Measurements from ENCODE around the gene IL3. TPM values are rescaled to one million over a fixed set of nuclear protein-coding genes. Genes with fewer than 3 reads are reported as not detected.

Gene IL3
- total RNA-seq: 140 and 142 TPM in 2 replicates

- no peaks in the 10 kb centered on the region for H3K27me3 Mint-ChIP-seq (ENCODE audit: low read depth)
- intact Hi-C loops (cut with micrococcal nuclease): loop anchor here (5.0 to 10.0 kb wide), 2 partner anchors 266 to 313 kb away; partner anchors contain the start of gene FNIP1
- peak within 1 kb of the TSS; percentile 23 for H3K4me3 Mint-ChIP-seq (ENCODE audit: low read depth)
- peaks cover 65% of the 10 kb centered on the region for H3K4me1 Mint-ChIP-seq (ENCODE audit: low read depth)
- H3K9me3 Mint-ChIP-seq: no peaks in the 10 kb centered on the region
- DNase-seq (ENCODE audit: low spot score): no peak
- H3K27ac Mint-ChIP-seq: peak within 1 kb of the TSS; percentile 73
- no peaks in the 10 kb centered on the region for H3K36me3 Mint-ChIP-seq (ENCODE audit: low read depth)
These were observed at the start of gene IL3 for GRCh38 chr5:132060501-132061161. TSS of gene IL3 (plus strand) at chr5:132060655. CDS start at chr5:132060707, 52 bp downstream.

GRCh38 chr5:132010989-132011621, 49.4 kb upstream of the IL3 start:
- H3K4me3 Mint-ChIP-seq (ENCODE audit: low read depth): peak overlapping the region; percentile 77
- DNase-seq (ENCODE audit: low spot score): no peak
- peaks cover 57% of the 10 kb centered on the region for H3K27me3 Mint-ChIP-seq (ENCODE audit: low read depth)
- H3K4me1 Mint-ChIP-seq (ENCODE audit: low read depth): peaks cover 37% of the 10 kb centered on the region
- peaks cover 3% of the 10 kb centered on the region for H3K36me3 Mint-ChIP-seq (ENCODE audit: low read depth)
- no peaks in the 10 kb centered on the region for H3K9me3 Mint-ChIP-seq
- intact Hi-C loops (cut with micrococcal nuclease): loop anchor here (1.0 to 10.0 kb wide), 2 partner anchors 9 to 756 kb away; no protein-coding TSS in a partner anchor
- no peak overlapping the region for H3K27ac Mint-ChIP-seq

GRCh38 chr5:132011622-132012343, 48.7 kb upstream of the IL3 start, which contains the start of gene ACSL6:
TSS of gene ACSL6 (minus strand) at chr5:132011658. CDS start at chr5:132011553, 105 bp downstream.
- no peak within 1 kb of the TSS for H3K27ac Mint-ChIP-seq
- peaks cover 63% of the 10 kb centered on the region for H3K27me3 Mint-ChIP-seq (ENCODE audit: low read depth)
- peaks cover 3% of the 10 kb centered on the region for H3K36me3 Mint-ChIP-seq (ENCODE audit: low read depth)
- peak; percentile 33 for DNase-seq (ENCODE audit: low spot score)
- H3K4me1 Mint-ChIP-seq (ENCODE audit: low read depth): peaks cover 43% of the 10 kb centered on the region
- intact Hi-C loops (cut with micrococcal nuclease): loop anchor here (1.0 to 10.0 kb wide), 2 partner anchors 9 to 757 kb away; no protein-coding TSS in a partner anchor
- peak within 1 kb of the TSS; percentile 77 for H3K4me3 Mint-ChIP-seq (ENCODE audit: low read depth)
- H3K9me3 Mint-ChIP-seq: no peaks in the 10 kb centered on the region

- Mint-ChIP-seq H3K36me3 (ENCODE audit: low read depth) (peaks cover 3% of the 10 kb centered on the region), H3K4me3 (ENCODE audit: low read depth) (peak overlapping the region; percentile 59), H3K27ac (no peak overlapping the region), H3K9me3 (no peaks in the 10 kb centered on the region), H3K4me1 (ENCODE audit: low read depth) (peaks cover 46% of the 10 kb centered on the region), H3K27me3 (ENCODE audit: low read depth) (peaks cover 69% of the 10 kb centered on the region)
- intact Hi-C loops (cut with micrococcal nuclease): loop anchor here (10.0 kb wide), 1 partner anchor 758 kb away; no protein-coding TSS in a partner anchor
- no peak for DNase-seq (ENCODE audit: low spot score)
These were observed 48.0 kb upstream of the IL3 start for GRCh38 chr5:132012371-132013005.

- peak; percentile 5 for DNase-seq (ENCODE audit: low spot score)
- peaks cover 71% of the 10 kb centered on the region for H3K27me3 Mint-ChIP-seq (ENCODE audit: low read depth)
- no peak overlapping the region for H3K27ac Mint-ChIP-seq
- intact Hi-C loops (cut with micrococcal nuclease): loop anchor here (10.0 kb wide), 1 partner anchor 758 kb away; no protein-coding TSS in a partner anchor
- H3K9me3 Mint-ChIP-seq: no peaks in the 10 kb centered on the region
- H3K4me3 Mint-ChIP-seq (ENCODE audit: low read depth): no peak overlapping the region
- H3K4me1 Mint-ChIP-seq (ENCODE audit: low read depth): peaks cover 47% of the 10 kb centered on the region
- H3K36me3 Mint-ChIP-seq (ENCODE audit: low read depth): peaks cover 3% of the 10 kb centered on the region
These were observed 47.3 kb upstream of the IL3 start for GRCh38 chr5:132013006-132013689.

- no peaks in the 10 kb centered on the region for H3K9me3 Mint-ChIP-seq
- peaks cover 3% of the 10 kb centered on the region for H3K36me3 Mint-ChIP-seq (ENCODE audit: low read depth)
- DNase-seq (ENCODE audit: low spot score): peak; percentile 4
- H3K27ac Mint-ChIP-seq: no peak overlapping the region
- no peak overlapping the region for H3K4me3 Mint-ChIP-seq (ENCODE audit: low read depth)
- H3K27me3 Mint-ChIP-seq (ENCODE audit: low read depth): peaks cover 68% of the 10 kb centered on the region
- peaks cover 45% of the 10 kb centered on the region for H3K4me1 Mint-ChIP-seq (ENCODE audit: low read depth)
- intact Hi-C loops (cut with micrococcal nuclease): loop anchor here (10.0 kb wide), 1 partner anchor 759 kb away; no protein-coding TSS in a partner anchor
These were observed 46.7 kb upstream of the IL3 start for GRCh38 chr5:132013711-132014110.

- Mint-ChIP-seq H3K36me3 (ENCODE audit: low read depth) (no peaks in the 10 kb centered on the region), H3K4me3 (ENCODE audit: low read depth) (no peak overlapping the region), H3K9me3 (no peaks in the 10 kb centered on the region), H3K27me3 (ENCODE audit: low read depth) (peaks cover 47% of the 10 kb centered on the region), H3K4me1 (ENCODE audit: low read depth) (peaks cover 50% of the 10 kb centered on the region), H3K27ac (no peak overlapping the region)
- DNase-seq (ENCODE audit: low spot score): no peak
- intact Hi-C loops (cut with micrococcal nuclease): loop anchor here (10.0 kb wide), 1 partner anchor 762 kb away; no protein-coding TSS in a partner anchor
These were observed 43.7 kb upstream of the IL3 start for GRCh38 chr5:132016721-132017250.

- H3K27me3 Mint-ChIP-seq (ENCODE audit: low read depth): peaks cover 44% of the 10 kb centered on the region
- H3K9me3 Mint-ChIP-seq: no peaks in the 10 kb centered on the region
- H3K36me3 Mint-ChIP-seq (ENCODE audit: low read depth): no peaks in the 10 kb centered on the region
- intact Hi-C loops (cut with micrococcal nuclease): loop anchor here (10.0 kb wide), 1 partner anchor 763 kb away; no protein-coding TSS in a partner anchor
- H3K4me3 Mint-ChIP-seq (ENCODE audit: low read depth): no peak overlapping the region
- DNase-seq (ENCODE audit: low spot score): no peak
- no peak overlapping the region for H3K27ac Mint-ChIP-seq
- H3K4me1 Mint-ChIP-seq (ENCODE audit: low read depth): peaks cover 50% of the 10 kb centered on the region
These were observed 43.1 kb upstream of the IL3 start for GRCh38 chr5:132017316-132017715.

GRCh38 chr5:132017738-132018625, 42.5 kb upstream of the IL3 start:
- Mint-ChIP-seq H3K4me3 (ENCODE audit: low read depth) (no peak overlapping the region), H3K9me3 (no peaks in the 10 kb centered on the region), H3K4me1 (ENCODE audit: low read depth) (peaks cover 48% of the 10 kb centered on the region), H3K36me3 (ENCODE audit: low read depth) (no peaks in the 10 kb centered on the region), H3K27ac (peak overlapping the region; percentile 24), H3K27me3 (ENCODE audit: low read depth) (peaks cover 39% of the 10 kb centered on the region)
- intact Hi-C loops (cut with micrococcal nuclease): loop anchor here (2.0 to 10.0 kb wide), 2 partner anchors 383 to 763 kb away; partner anchors contain the start of gene RAPGEF6
- DNase-seq (ENCODE audit: low spot score): peak; percentile 7

- no peak overlapping the region for H3K4me3 Mint-ChIP-seq (ENCODE audit: low read depth)
These were observed 41.1 kb upstream of the IL3 start for GRCh38 chr5:132019337-132019736.

More at GRCh38 chr5:132019337-132019736, 41.1 kb upstream of the IL3 start:
- DNase-seq (ENCODE audit: low spot score): peak; percentile 7
- Mint-ChIP-seq H3K27me3 (ENCODE audit: low read depth) (peaks cover 30% of the 10 kb centered on the region), H3K4me1 (ENCODE audit: low read depth) (peaks cover 48% of the 10 kb centered on the region), H3K27ac (peak overlapping the region; percentile 64), H3K36me3 (ENCODE audit: low read depth) (no peaks in the 10 kb centered on the region), H3K9me3 (no peaks in the 10 kb centered on the region)
- intact Hi-C loops (cut with micrococcal nuclease): loop anchor here (2.0 to 10.0 kb wide), 2 partner anchors 385 to 765 kb away; partner anchors contain the start of gene RAPGEF6

Data from activated T-helper 2 cell treated with anti-CD3 and anti-CD28 coated beads, Interferon-gamma antibody, Interleukin-2, Interleukin-4, amounts not matched to agents 10 μg/mL and 5 μg/mL and 100 μg/mL, durations not matched to agents 14 hours and 24 hours and 36 hours (primary cell).